Thyroid gland (tissue), 4 donors: Measurements from ENCODE around the gene DIP2C.

Source experiments
- CTCF ChIP-seq, 6 experiments: fragments of 200-600 bp in 3 of 6; fragments of 450-650 bp in 3 of 6; sonication (generic) in 3 of 6; IDR thresholded peaks; one replicate each; pipeline ENCODE4 v1.5.1; 2016 to 2019; ENCODE audit warnings: antibody characterized with exemption in 6 of 6, mild to moderate bottlenecking in 2 of 6, inconsistent platforms in 1 of 6, moderate library complexity in 1 of 6
- POLR2A ChIP-seq, 2 donors: fragments of 450-650 bp; IDR thresholded peaks; one replicate each; pipeline ENCODE4 v1.6.1; 2017; ENCODE audit warnings: antibody characterized with exemption in 2 of 2, mild to moderate bottlenecking in 2 of 2, moderate library complexity in 1 of 2

- TF ChIP-seq CTCF (IDR thresholded peaks at IDR 0.05), result no peak
- TF ChIP-seq POLR2A (IDR thresholded peaks at IDR 0.05), result no peak
Measured at GRCh38 chr10:501596-501995, 187.9 kb downstream of the DIP2C start.
